Uterus (tissue), 2 donors: ENCODE measurements around the gene MUC21.

Experiments
- CTCF ChIP-seq, 4 experiments: fragments of 200-600 bp in 2 of 4; fragments of 450-650 bp in 2 of 4; sonication (generic) in 2 of 4; IDR thresholded peaks; one replicate each; pipeline ENCODE4 v1.5.1; 2016 to 2019; ENCODE audit warnings: antibody characterized with exemption in 4 of 4, mild to moderate bottlenecking in 2 of 4, moderate library complexity in 1 of 4
- POLR2A ChIP-seq, 2 donors: fragments of 450-650 bp; IDR thresholded peaks; one replicate each; pipeline ENCODE4 v1.6.1; 2016; ENCODE audit warnings: antibody characterized with exemption in 2 of 2, mild to moderate bottlenecking in 1 of 2, moderate library complexity in 1 of 2

DNA sequence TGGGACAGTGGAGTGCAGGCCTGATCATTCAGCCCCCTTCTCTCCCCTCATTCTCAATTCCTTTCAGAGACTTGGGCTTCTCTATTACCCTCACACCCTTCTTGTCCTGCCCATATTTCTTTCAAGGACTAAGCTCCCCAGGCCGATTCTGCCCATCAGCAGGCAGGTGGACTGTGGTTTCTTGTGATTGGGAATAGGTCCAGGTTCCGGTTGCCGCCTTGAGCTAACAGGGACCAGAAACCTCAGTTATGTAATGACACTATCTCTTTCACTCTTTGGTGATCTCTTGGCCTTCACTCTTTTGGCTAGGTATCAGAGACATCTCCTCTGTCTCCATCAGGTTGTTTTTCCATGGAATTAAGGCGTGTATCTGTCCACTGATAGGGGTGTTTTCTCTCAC lies 36.3 kb upstream of the MUC21 start:
- TF ChIP-seq CTCF (IDR thresholded peaks at IDR 0.05) (no peak), POLR2A (IDR thresholded peaks at IDR 0.05) (no peak)
